ENCODE measurements around the gene CNTNAP2.

GRCh38 chr7:147170341-147171012 is 1053.9 kb downstream of the CNTNAP2 start:
- TF ChIP-seq CTCF (conservative IDR thresholded peaks at IDR 0.05) (no peak), ZFX (IDR thresholded peaks at IDR 0.05) (no peak)

Measured in C4-2B (cell line).